ENCODE results near the gene SLAMF9.

The SLAMF9 gene

GRCh38 chr1:159932296-159933285 is 21.4 kb downstream of the SLAMF9 start:
- no peak for DNase-seq

GRCh38 chr1:159931795-159932173 is 22.3 kb downstream of the SLAMF9 start:
- DNase-seq = no peak

GRCh38 chr1:159931101-159931794 is 22.8 kb downstream of the SLAMF9 start:
- DNase-seq = no peak

DNA sequence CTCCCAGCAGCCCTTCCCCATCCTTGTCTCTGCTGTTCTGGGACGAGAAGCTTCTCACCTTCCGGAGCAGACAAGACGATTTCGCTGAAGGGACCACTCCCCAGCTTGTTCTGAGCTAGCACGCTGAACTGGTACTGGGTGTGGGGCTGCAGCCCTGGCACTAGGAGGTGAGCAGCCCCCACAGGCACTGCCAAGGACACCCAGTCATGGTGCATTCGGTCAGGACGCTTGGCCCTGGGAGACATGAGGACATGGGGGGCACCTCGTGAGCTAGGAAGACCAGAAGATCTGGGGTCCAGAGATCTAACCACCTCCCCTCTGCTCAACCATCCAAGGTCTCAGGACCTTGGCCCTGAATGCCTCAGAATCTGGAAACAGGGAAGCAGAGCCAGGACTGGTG is 23.4 kb downstream of the SLAMF9 start:
- DNase-seq = no peak

- no peak for DNase-seq
Measured at GRCh38 chr1:159930216-159930615, 23.8 kb downstream of the SLAMF9 start.

DNA sequence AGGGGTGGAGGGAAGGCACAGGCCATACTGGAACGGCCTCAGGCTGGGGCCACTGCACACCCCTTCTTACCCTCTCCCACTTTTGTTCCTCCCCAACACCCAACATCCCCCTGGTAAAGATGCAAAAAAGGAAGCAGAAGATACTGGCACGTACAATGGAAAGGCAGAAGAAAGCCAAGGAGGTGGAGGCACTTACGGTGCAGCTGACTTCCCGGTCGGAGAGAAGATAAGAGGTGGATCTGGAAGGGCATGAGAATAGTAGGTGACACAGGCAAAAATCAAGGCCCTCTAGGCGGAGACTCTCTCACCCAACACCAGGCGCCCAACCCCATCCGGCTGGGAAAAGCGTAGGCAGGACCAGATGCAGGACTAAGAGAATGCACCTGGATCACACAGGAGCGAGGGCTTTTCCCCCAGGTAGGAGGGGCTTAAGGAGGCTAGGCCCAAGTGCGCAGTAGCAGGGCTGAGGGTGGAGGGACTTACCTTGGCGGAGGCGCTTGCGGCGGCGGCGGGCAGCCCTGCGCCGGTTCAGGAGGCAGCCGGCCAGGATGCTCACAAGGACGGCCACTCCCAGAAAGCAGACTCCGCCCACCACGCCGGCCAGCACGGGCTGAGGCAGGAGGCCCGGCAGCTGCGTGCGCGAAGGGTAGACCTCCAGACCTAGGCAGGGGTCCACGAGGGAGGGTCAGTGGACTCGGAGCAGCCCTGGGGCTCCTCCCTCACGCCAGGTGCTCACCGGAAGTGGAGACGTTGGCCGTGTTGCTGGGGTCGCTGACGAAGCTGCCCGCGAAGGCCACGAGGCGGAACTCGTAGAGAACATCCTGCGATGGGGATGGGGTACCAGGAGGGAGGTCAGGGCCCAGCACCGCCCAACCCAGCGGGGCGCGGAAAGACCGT is 24.6 kb downstream of the SLAMF9 start:
- DNase-seq = no peak

DNA sequence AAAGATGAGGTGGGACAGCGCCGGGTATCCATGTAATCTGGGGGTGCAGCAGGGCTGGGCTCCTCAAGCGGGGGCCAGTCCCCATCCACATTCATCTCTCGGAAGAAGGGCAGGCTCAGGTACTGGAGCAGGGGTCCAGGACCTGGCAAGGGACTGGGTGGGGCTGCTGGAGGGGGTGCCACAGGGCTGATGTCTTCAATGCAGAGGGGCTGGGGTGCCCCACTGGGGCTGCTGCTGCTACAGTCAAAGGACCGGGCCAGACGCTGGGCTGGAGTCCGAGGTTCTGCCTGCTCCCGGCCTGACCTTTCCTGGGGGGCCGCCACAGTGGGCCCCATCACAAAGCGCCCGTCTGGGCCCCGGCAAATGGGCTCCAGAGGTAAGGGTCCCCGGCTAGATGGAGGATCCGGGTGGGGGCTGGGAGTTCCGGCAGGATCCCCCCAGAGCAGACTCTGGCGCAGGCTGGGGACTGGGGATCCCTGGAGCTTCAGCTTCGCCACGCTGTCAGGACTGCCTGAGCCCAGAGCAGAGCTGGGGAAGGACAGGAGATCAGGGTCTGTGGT is 25.5 kb downstream of the SLAMF9 start:
- no peak for DNase-seq

DNA sequence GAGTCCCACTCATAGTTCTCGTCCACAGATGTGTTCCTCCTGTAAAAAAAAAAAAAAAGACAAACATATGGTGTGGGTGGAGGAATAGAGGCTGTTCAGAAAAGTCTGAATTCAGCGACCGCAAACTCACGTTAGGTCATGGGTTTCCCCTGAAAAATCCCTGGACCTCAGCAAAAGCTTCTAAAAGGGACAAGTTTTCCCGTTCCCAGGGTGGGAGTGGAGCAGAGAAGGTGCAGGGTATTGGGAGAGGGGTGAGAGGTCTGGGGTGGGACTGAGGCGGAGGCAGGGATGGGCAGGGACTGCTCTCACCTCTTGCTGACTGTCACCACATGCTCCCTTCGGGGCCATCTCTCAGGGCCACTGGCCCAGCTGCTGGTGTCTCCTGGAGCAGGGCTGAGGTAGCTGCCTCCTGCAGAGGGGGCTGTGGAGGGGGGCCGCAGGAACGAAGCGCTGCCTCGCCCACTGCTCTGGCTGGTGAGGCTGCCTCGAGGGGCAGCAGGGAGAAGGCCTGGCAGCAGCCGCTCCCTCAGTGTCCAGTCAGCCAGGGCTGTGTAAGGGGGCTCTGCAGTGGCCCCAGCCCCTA is 26.1 kb downstream of the SLAMF9 start:
- no peak for DNase-seq

- DNase-seq = no peak
Measured at GRCh38 chr1:159927211-159927848, 26.7 kb downstream of the SLAMF9 start.

DNA sequence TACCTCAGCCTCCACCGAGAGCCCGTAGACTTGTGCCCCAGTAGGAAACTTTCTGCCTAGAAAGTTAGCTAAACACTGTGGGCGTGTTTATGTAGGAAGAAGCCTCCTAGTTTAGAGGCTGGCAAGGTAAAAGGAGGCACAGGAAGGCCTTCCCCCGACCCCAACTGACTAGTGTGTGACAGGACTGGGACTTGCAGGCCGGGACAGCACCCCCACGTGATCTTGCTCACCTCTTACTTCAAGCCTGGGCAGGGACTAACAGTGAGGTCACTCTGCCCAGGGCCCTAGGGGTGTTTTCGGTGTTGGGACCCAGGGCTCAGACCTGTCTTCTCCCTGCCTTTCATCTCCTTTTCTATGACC is 28.3 kb downstream of the SLAMF9 start:
- DNase-seq = no peak

DNA sequence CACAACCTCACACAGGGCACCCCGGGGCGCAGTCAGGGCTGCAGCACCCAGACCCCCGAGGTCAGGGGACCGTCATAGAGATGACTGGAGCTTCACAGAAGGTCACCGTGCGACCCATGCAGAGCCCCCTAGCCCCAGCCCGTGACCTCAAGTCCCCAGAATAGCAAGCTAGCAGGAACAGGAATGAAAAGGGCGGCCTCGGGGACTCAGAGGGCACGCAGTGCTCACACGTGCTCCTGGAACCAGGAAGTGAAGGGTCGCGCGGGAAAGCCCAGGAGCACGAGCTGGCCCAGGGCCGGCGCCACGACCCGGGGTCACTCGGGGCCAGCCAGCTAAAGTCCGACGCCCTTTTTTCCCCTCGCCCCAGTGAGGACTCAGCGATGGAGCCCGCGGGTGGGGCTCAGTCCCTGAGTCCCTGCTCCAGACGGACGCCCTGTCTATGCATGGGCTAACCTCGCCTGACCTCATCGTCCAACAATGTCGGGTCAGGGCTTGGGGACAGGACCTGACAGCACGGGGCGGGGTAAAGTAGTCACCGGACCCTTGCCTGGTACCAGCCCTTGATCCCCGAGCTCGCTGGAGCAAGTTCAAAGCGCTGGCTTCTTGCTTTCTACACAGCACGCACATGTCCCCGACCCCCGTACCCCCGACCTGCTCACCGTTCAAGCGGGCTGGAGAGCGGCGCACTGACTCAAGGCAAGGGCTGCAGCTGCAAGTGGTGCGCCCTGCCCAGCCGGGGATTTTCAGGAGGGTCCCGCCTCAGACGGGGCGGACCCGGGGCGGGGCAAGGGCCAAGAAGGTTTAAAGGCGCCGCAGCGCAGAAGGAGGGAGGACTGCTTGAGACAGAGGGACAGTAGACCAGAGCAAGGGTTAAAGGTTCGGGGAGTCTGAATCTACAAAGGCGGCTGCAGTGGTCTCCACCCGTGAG is 29.0 kb downstream of the SLAMF9 start, which contains the start of gene TAGLN2:
TAGLN2 (minus strand) TSS at position 717 of the 928 bp plus-strand sequence. CDS start 4,998 bp downstream, outside the sequence.
- peak; percentile 72 to 90 (median 83) for DNase-seq

DNA sequence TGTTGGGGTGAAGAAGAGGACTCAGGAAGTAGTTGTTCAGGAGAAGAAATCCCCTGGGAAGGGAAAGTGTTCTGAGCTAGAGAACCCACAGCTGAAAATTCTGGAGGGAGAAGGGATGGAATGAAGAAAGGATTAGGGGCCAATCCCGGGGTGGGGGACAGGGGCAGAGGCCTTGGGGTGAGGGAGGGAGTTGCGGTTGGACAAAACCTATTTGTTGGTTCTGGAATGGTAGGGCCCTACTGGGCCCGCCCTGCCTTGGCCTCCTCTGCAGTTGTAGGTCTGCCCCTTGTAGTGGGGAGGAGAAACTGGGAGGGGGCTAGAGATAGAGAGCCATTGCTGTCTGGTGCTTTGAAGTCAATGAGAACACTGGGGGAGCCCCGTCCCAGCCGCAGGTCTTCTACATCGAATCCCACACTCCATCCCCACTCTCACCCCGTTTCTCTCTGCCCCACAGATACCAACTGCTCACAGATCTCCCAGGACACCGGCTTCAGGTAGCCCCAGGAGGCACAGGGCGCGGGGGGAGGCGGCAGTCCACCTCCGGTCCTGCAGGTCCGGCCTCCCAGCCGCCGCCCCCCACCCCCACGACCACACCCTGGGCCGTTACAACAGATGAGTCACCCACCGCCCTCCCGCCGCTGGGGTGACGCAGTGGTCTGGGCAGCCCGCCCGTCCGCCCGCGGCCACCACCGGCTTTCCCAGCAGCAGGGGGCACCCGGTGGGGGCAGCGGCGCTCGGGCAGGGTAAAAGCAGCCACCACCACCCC is 29.8 kb downstream of the SLAMF9 start:
- peak; percentile 54 to 72 (median 66) for DNase-seq

GRCh38 chr1:159923203-159924024 is 30.6 kb downstream of the SLAMF9 start:
- DNase-seq = peak; percentile 81 to 93 (median 88)

DNA sequence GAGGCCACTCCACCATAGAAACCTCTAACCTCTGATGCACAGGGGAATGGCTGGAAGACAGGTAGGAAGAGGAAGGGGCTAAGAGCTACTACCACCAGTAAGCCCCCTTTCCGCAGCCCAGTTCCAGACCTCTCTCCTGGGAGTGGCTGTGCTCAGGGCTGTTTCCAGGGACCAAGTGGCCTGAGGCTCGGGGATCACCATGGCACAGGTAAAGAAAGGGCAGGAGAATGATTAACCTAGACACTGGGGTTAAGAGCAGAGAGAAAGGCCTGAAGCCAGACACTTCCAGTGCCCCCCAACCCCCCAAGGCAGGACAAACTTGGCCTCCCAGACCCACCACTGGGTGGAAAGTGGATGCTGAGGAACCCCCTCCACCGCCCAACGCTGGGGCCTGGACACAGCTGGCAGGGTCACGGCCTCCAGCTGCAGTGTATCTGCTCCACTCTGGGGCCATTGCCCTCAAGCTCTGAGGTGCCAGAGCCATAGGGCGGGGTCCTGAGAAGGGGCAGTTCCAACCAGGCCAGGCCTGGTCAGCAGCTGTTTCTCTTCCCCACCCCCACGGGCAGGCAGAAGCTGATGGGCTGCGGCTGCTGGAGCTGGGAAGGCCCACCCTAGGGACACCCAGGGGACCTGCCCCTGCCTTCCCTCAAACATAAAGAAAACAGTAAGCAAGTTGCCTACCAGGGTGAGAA is 31.4 kb downstream of the SLAMF9 start:
- DNase-seq = no peak

DNA sequence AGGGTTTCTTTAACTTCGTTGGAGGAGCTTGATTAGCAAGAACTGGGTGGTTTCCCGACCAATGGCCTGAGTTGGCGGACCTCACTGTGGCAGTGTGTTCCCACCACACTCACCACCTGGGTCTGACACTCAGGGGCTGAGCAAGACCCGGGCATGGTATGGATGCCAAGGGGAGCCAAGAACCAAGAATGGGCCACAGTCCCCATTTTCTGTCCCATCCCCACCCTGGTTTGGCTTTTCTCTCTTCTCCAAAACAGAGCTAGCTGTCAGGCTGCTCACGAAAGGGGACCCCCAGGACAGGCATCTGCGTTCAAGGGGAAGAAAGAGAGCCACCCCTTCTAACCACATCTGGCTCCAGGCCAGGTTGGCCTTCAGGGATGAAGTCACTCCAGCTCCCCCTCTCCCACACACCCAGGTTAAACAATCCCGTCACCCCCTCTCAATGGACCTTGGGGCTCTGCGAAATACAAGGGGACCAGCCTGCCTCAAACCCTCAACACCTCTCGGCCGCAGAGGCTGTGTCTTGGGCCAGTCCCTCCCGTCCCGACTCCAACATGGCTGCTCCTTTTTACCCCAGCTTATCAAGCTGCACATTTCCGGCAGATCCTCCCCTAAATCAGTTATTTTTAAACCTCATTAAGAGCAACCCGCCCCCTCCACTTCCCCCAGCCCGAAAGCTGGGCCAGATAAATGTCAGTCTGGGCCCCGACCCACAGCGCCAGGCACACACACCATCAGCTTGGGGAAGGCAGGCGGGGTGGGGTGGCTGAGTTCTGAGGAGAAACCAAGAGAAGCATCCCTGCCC is 32.1 kb downstream of the SLAMF9 start:
- no peak for DNase-seq

DNA sequence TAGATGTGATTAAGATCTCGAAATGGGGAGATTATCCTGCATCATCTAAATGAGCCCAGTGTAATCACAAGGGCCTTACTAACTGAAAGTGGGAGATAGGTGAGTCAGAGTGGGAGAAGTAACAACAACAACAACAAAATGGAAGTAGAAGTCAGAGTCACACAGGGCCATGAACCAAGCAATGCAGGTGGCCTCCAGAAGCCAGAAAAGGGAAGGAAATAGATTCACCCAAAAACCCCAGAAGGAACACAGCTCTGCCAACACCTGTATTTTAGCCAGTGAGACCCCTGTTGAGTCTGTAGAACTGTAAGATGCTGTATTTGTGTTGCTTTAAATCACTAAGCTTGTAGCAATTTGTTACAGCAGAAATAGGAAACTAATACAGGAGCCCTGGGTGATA is 32.8 kb downstream of the SLAMF9 start:
- DNase-seq = peak in 1 of 5 donors; percentile 65

DNA sequence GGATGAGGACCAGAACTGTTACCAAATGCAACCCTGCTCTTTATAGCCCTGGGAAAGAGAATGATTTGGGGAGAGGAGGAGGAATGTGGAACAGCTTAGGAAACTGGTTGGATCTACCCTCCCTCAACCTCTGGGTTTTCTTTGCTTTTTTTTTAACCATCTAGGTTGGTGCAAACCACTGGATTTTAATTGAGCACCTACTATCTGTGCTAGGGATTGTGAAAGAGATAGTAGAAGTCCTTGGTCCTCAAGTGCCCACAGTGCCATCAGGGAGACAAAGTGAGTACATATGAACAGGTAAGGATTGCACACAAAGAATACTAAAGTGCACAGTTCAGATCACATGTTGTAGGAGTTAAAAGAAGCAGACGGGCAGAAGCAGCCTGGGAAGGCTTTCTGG is 33.4 kb downstream of the SLAMF9 start:
- DNase-seq = no peak

All from T-helper 1 cell (primary cell).